Right ventricle myocardium superior (tissue), 1 donor: ENCODE results near the gene TBL3. TPM values are rescaled to one million over a fixed set of nuclear protein-coding genes. Genes with fewer than 3 reads are reported as not detected.
"Not testable (repeated sequence)": the region's sequence is repeated elsewhere in the genome, so short reads cannot be mapped to it uniquely, and the experiment has no call there.

Experiments used
- ATAC-seq: fragments of 200-7000 bp; cut with Tn5 transposase; one replicate; pipeline ENCODE4 v1.9.1; 2020; ENCODE audit warnings: mild to moderate bottlenecking; ENCODE audit not compliant: poor library complexity
- DNase-seq: peaks from one replicate; pipeline ENCODE4 v3.0.0-alpha.2; 2020
- intact Hi-C: fragments of 100-400 bp; cut with DNase I; formaldehyde crosslinking; loops from one replicate; pipeline ENCODE4 v1.11.2; 2022
- total RNA-seq: library from RNA; stranded (reverse); fragmentation: NEBNext Ultra II Directional; extraction: Animal tissue kit (Norgen Biotek cat#: 25700); gene quantifications from one replicate; pipeline ENCODE4 v1.2.1, GENCODE V29; 2021
- donor health status: DM: no; HTN: yes; CAD: no; lungs with severe emphysema.

TBL3 gene
- total RNA-seq, 1 donor from 2014 or later = 20.3 TPM

DNA sequence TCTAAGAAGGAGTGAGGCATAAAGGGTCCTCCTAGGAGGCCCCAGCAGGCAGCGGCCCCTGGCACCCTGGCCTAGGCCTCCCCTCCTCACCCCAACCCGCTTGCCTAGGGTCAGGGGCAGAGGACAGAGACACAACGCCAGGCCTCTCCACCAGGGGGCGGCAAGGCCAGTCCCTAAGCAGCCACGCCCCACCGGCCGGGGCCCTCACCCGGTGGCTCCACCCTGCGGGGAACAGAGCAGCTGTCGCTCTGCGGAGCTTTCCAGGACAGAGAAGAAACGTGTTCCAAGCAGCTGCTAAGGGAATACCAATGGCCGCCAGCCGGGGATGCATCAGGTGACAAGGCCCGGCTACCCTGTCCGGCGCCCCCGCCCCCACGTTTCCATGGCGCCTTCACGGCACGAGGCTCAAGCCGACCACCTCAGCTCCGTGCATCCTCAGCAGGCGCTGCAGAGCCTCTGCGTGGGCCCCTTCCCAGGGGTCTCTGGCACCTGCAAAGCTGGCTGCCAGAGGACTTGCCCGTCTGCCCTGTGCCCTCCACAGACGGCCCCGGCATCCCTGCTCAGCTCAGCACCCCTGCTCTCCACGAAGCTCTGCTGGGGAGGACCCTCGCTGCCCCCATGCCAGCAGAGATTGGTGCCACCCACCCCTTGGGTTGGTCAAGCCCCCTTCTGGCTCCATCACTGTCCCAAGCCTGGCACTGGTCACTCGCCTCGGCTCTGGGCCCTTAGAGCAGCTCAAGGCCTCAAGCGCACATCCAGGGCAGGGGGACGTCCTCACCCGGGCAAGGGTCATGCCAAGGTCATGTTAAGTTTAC, 32.2 kb downstream of the TBL3 start:
- ATAC-seq = peak; percentile 90
- intact Hi-C loops = no loop called here

DNA sequence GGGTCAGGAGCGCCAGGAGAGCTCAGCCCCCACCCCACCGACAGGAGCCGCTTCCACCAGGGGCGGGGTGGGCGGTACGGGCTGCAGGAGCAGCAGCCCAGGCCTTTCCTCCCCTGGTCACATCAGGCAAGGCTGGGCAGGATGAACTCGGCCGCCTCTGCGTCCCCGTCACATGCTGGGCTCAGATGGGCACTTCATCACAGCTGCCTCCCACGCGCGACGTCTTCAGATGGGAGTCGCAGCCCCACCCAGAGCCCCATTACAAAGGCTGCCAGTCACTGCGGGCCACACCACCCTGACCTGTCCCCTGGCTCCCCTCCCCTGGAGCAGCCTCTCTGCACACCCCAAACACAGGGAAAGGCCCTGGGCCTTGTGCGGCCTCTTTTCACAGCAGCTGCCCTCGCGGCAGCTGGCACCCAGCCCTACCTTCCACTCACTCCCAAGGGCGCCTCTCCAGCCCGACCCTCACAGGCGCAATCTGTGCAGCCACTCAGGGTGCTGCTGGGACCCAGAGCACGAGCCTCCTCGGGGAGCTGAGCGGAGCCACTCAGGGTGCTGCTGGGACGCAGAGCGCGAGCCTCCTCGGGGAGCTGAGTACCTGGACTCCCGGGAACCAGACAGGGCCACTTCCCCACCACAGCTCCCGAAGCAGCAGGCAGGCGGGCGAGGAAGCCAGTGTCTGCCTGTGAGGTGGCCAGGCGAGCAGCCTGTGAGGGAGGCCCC, 33.1 kb downstream of the TBL3 start:
- ATAC-seq (no peak), DNase-seq (no peak)
- intact Hi-C loops = no loop called here

More for the DNA sequence above, 32.2 kb downstream of the TBL3 start:
- peak; percentile 95 for DNase-seq

DNA sequence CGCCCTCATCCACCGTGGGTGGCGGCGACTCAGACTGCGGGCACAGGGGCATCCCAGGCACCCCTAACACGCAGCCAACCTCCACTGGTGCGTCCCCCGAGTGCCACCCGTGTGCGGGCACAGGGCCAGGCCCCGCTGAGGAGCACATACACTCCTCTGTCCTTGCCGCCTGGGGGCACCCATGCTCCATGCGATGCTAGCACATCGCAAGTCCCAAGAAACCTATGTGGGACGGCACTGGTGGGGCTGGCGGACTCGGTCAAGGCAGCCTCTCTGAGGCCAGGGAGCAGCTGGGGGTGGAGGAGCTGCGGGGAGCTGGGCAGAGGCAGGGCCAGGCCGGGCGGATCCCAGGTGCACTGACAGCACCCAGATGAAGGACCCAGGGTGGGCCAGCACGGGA, 33.8 kb downstream of the TBL3 start:
- ATAC-seq = no peak
- intact Hi-C loops = no loop called here

DNA sequence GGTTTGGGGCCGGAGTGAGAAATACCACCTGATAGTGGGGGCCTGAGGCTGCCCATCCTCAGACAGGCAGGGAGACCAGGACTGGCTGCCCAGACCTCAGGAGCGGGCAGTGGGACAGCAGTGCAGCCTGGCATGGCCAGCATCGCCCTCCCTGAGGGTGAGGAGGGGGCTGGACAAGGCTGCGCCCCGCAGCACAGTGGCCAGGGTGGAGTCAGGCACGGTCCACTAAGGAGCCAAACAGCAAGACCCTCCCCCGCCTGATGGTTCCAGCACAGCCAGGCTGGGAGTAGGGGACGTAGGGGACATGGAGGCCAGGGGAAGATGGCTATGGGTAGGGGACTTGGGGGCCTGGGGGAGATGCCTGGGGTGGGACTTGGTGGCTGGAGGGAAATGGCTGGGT, 34.5 kb downstream of the TBL3 start:
- intact Hi-C loops = no loop called here
- ATAC-seq (no peak), DNase-seq (no peak)

More for the DNA sequence above, 33.8 kb downstream of the TBL3 start:
- no peak for DNase-seq

DNA sequence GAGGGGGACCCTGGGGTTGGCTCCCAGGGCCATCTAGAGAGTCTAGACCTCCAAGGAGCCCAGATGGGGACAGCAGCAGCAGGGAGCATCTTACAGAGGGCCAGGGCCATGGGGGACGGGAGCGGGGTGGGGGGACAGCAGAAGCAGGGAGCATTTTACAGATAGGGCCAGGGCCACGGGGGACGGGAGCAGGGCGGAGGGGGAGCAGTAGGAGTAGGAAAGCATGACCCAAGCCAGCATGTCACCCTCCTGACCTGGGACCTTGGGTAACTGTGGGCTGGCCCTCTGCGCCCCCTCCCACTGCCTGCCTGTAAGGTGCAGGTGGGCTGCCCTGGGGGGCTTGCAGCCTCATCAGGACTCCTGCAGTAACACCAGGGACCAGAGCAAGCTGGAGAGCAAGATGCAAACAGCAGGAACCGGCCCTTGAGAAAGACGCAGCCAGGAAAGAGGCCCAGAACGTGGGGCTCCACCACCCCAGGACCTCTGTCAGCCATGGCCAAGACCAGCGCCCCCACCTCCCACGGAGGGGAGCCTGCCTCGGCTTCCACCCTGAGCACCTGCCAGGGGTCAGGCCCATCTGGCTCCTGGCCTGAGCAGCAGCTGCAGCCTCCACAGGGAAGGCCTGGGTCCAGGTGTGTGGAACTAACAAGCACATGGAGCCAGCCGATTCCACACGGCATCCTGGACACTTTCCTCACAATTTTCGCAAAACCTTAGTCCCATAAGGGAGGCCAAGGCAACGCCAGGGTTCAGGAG, 35.4 kb downstream of the TBL3 start:
- ATAC-seq = no peak
- DNase-seq = no peak
- intact Hi-C loops = no loop called here

DNA sequence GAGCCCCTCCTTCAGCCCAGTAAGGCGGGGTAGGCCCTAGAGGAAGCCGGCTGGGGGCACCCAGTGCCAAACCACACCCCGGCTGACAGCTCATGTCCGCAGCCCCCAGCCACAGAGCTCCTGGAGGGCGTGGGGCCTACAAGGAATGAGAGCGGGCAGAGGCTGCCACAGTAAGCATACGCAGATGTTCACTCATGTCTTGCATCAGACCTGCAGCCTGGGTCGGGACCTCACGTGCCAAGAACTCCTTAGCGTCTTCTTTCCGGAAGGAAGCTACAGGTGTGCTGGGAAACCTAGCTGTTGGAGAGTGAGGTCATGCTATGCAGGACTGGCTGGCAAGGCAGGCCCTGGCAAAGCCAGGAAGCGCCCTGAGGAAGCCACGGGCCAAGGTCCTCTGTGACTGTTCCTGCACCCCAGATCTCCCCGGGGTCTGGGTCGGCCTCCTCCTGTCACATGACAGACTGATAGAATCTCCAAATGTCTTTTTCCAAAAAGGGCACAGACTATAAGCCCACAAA, 36.2 kb downstream of the TBL3 start:
- no peak for ATAC-seq
- no peak for DNase-seq
- intact Hi-C loops = no loop called here

DNA sequence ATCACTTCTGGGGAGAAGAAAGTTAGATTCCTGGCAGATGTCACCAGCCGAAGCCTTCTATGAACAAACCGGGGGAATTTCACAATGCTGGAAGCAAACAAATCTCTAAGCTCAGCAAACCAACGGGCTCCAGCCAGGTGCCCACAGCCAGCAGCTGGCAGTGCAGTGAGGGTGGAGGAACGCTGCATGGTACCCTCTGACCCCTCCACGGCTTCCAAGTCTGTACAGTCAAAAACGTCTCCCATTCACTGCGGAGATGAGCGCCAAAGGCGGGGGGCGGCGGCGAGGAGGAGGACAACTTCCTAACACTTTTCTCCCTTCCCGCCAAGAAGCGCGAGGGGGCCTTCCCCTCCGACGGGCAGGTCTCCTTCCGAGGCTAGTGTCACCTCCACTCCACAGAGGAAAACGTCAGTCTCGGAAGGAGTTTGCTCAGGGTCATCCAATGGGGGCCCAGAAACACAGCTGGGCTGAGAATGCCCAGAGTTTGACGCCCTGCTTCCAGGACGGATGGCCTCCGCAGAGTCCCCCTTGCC, 36.8 kb downstream of the TBL3 start:
- intact Hi-C loops = no loop called here
- no peak for ATAC-seq
- DNase-seq = no peak

DNA sequence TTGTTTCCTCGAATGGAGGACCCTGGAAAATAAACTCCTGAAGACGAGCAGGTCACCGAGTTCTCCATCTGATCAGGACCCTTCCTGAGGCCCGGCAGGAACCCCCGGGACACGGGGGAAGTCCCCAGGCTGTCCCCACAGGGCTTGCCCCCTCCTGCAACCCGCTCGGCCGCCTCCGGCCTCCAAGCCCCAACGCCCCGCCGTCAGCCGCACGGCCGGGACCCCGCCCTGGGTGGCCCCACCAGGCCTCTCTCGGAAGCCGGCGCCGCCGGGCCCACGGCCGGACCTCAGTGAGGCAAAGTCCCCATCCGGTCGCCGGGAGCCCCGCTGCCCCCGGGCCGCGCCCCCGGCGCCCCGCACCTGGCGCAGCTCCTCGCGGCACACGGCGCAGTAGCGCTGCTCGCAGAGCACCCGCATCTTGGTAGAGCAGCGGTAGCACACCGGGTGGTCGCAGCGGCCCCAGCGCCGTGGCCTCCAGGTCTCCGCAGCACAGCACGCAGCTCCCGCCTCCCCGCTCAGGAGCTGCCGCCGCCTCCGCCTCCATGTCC, 37.4 kb downstream of the TBL3 start:
- intact Hi-C loops = no loop called here
- DNase-seq (no peak), ATAC-seq (peak; percentile 5)

DNA sequence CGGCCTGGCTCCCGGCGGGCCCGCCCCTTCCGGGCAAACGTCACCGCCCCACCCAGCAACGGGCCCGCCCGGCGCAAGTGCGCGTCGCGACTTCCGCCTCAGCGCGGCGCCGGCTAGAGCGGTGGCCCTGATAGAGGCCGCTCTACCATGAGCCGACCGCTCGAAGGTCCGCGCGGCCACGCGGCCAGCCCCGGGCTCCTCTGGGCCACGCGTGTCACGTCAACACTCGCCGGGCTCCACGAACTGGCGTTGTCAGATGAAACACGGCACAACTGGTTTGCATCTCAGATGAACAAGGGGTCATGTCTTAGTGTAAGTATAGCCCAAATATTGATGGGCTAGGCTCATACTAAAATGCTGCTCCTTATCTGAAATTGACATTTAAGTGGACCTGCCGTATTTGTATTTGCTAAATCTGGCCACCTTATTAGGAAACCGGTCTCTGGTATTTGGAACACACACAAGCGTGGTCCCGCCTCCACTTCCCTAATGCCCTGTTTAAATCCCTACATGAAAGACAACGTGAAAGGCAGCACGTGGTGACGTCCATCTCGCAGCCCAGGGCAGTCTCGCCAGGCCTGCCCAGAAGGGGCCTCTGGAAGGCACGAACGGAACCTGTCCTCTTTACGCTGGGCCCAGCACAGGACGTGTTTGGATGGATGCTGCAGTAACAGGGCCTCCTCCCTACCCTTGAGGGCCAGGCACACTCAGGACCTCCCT, 38.1 kb downstream of the TBL3 start, which contains the start of gene ZNF598:
Gene ZNF598 (minus strand): TSS at position 31 of the 720 bp plus-strand sequence.
- DNase-seq (peak; percentile 90), ATAC-seq (peak; percentile 98)
- intact Hi-C loops = no loop called here

DNA sequence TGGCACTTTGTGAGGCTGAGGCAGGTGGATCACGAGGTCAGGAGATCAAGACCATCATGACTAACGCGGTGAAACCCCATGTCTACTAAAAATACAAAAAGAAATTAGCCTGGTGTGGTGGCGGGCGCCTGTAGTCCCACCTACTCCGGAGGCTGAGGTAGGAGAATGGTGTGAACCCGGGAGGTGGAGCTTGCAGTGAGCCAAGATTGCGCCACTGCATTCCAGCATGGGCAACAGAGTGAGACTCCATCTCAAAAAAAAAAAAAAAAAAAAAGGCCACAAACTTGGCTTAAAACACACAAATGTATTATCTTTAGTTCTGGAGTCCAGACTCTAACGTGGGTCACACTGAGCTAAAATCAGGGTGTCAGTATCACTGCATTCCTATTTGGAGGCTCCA, 39.9 kb downstream of the TBL3 start:
- ATAC-seq, intact Hi-C loops, DNase-seq: not testable (repeated sequence)

DNA sequence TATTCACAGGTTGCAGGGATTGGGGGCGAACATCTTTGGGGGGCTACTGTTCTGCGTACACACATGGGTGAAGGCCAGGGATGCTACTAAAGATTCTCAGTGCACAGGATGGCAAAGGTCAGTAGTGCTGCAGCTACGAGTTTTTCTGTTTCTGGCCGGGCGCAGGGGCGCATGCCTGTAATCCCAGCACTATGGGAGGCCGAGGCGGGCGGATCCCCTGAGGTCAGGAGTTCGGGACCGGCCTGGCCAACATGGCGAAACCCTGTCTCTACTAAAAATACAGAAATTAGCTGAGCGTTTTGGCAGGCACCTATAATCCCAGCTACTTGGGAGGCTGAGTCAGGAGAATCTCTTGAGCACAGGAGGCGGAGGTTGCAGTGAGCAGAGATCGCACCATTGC, 41.7 kb downstream of the TBL3 start:
- intact Hi-C loops = no loop called here
- DNase-seq = no peak
- no peak for ATAC-seq

DNA sequence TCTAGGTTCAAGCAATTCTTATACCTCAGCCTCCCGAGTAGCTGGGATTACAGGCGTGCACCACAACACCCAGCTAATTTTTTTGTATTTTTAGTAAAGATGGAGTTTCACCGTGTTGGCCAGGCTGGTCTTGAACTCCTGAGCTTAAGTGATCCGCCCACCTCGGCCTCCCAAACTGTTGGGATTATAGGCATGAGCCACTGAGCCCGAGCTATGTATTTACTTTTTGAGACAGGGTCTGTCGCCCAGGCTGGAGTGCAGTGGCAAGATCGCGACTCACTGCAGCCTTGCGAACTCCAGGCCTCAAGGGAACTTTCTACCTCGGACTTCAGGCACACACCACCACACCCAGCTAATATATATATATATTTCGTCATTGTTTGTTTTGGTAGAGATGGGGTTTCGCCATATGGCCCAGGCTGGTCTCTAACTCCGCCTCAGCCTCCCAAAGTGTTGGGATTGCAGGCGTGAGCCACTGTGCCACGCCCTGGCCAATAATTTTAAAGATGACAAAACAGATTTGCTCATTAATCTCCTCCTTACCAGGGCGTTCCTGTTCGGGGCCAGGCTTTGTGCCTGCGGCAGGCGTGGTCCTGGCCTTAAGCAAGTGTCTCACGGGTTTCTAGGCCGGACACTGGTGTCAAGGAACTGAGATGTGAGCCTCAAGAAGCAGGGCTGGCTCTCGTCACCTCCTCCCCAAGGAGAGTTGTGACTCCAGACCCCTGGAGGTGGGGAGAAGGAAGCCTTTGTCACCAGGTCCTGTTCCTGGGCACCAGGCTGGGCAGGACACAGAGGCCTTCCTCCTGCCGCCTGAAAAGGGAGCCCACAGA, 43.5 kb downstream of the TBL3 start:
- DNase-seq (peak; percentile 32), ATAC-seq (no peak)
- intact Hi-C loops = no loop called here

DNA sequence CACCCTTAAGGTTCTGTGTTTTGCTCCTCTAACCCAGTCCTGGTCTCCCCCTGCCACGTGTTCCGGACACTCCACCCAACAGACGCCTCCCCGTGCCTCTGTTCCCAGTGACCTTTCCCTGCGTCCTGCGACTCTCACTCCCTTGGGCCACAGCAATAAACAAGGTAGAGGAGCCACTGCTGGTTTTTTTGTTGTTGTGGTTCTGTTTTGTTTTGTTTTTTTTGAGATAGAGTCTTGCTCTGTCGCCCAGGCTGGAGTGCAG, 44.0 kb downstream of the TBL3 start:
- DNase-seq (no peak), ATAC-seq (no peak)
- intact Hi-C loops = no loop called here

DNA sequence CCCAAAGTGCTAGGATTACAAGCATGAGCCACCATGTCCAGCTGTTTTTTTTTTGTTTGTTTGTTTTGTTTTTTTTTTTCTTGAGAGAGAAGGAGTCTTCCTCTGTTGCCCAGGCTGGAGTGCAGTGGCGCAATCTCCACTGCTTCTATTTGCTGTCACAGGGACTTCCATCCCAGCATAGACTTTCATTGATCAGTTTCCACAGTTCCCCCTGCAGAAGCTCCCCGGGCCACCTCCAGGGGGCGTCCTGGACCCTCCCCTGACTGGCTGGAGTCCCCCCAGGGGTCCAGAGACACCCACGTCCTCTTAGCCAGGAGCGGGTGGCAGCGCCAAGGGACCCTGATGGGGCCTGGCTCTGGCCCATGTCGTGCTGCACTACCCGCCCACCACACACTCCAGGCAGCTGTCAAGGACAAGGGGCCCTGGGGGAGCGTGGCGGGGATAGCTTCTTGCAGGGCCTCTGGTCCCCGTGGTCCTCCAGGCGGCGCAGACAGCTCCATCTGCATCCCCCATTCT, 44.6 kb downstream of the TBL3 start:
- intact Hi-C loops = no loop called here
- no peak for ATAC-seq
- DNase-seq = peak; percentile 37

DNA sequence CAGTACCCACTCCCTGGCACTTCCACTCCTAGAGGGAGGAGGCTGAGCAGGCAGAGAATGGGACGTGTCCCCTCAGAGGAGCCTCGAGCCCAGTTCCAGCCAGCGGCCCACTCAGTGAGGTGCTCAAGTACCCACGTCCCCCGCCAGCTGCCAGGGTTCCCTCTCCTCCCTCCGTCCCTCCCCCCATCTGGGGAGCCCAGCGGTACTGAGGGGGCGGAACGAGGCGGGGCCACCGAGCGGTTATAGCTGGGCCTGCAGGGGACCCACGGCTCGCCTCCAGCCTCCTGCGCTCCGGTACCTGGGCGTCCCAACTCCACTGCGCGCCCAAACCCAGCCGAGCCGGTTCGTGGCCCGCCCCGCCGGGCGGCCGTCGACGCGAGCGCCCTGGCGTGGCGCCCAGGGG, 47.7 kb downstream of the TBL3 start, which contains the start of gene NPW:
Gene NPW (plus strand): TSS at position 268 of the 403 bp plus-strand sequence.
- ATAC-seq = no peak
- intact Hi-C loops = no loop called here
- no peak for DNase-seq

DNA sequence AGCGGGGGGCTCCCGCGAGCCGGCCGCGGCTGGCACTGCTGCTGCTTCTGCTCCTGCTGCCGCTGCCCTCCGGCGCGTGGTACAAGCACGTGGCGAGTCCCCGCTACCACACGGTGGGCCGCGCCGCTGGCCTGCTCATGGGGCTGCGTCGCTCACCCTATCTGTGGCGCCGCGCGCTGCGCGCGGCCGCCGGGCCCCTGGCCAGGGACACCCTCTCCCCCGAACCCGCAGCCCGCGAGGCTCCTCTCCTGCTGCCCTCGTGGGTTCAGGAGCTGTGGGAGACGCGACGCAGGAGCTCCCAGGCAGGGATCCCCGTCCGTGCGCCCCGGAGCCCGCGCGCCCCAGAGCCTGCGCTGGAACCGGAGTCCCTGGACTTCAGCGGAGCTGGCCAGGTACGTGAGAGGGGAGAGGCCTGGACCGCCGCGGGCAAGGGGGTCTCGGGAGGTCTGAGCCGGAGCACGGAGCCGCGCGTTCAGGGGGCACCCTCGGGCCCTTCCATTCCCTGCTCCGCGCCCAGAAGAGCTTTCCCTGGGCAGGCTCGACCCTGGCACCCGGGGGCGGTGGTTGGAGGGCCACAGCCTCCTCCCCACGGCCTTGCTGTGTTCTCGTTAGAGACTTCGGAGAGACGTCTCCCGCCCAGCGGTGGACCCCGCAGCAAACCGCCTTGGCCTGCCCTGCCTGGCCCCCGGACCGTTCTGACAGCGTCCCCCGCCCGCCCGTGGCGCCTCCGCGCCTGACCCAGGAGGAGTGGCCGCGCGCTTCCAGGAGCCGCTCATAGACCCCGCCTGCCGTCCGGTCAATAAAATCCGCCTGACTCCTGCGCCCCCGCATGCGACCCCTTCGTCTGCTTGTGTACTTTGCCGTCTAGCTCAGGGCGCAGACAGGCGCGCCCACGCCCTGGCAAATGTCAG, 48.3 kb downstream of the TBL3 start:
- no peak for DNase-seq
- no peak for ATAC-seq
- intact Hi-C loops = no loop called here
